SK-N-SH treated with all-trans-retinoic acid at 6 μM for 48 hours (cell line): ENCODE results near the gene JARID2.

Experiments used
- ATAC-seq: fragments of 200-7000 bp; cut with Tn5 transposase; 3 replicates; pipeline ENCODE4 v1.9.1; 2020; ENCODE audit warnings: mild to moderate bottlenecking, moderate library complexity
- ARNTL ChIP-seq: fragments of 450-650 bp; formaldehyde crosslinking; IDR thresholded peaks from 2 replicates; pipeline ENCODE4 v1.5.0; 2020; ENCODE audit warnings: low read depth, mild to moderate bottlenecking, moderate library complexity, borderline replicate concordance
- BACH2 ChIP-seq: fragments of 250-450 bp; sonication (Bioruptor Pico); IDR thresholded peaks from 2 replicates; pipeline ENCODE4 v1.9.0; 2021; ENCODE audit warnings: mild to moderate bottlenecking, borderline replicate concordance
- CSDC2 ChIP-seq: fragments of 250-450 bp; sonication (Bioruptor Pico); IDR thresholded peaks from 2 replicates; pipeline ENCODE4 v1.5.0; 2020; ENCODE audit warnings: mild to moderate bottlenecking, moderate library complexity
- CSRNP3 ChIP-seq: fragments of 250-450 bp; sonication (Bioruptor Pico); IDR thresholded peaks from 2 replicates; pipeline ENCODE4 v1.5.1; 2021; ENCODE audit warnings: mild to moderate bottlenecking, moderate library complexity
- ESRRG ChIP-seq: fragments of 250-450 bp; sonication (Bioruptor Pico); IDR thresholded peaks from 2 replicates; pipeline ENCODE4 v1.6.1; 2021; ENCODE audit warnings: mild to moderate bottlenecking
- GLIS3 ChIP-seq: fragments of 250-450 bp; sonication (Bioruptor Pico); IDR thresholded peaks from 2 replicates; pipeline ENCODE4 v1.5.0; 2020; ENCODE audit warnings: mild to moderate bottlenecking, moderate library complexity
- ISL1 ChIP-seq: fragments of 250-450 bp; sonication (Bioruptor Pico); IDR thresholded peaks from 2 replicates; pipeline ENCODE4 v2.1.2; 2022; ENCODE audit warnings: mild to moderate bottlenecking, moderate library complexity
- OSR1 ChIP-seq: fragments of 250-450 bp; sonication (Bioruptor Pico); IDR thresholded peaks from 2 replicates; pipeline ENCODE4 v1.8.0; 2022; ENCODE audit warnings: moderate library complexity, mild to moderate bottlenecking, inconsistent platforms
- PATZ1 ChIP-seq: fragments of 250-450 bp; sonication (Bioruptor Pico); IDR thresholded peaks from 2 replicates; pipeline ENCODE4 v1.8.0; 2020; ENCODE audit warnings: mild to moderate bottlenecking, moderate library complexity, borderline replicate concordance
- POU6F1 ChIP-seq: fragments of 250-450 bp; sonication (Bioruptor Pico); IDR thresholded peaks from 2 replicates; pipeline ENCODE4 v1.8.0; 2021; ENCODE audit warnings: low read depth, mild to moderate bottlenecking, moderate library complexity, borderline replicate concordance
- PPARA ChIP-seq: fragments of 250-450 bp; sonication (Bioruptor Pico); IDR thresholded peaks from 2 replicates; pipeline ENCODE4 v1.5.0; 2020; ENCODE audit warnings: mild to moderate bottlenecking, borderline replicate concordance
- RARB ChIP-seq: fragments of 250-450 bp; sonication (Bioruptor Pico); IDR thresholded peaks from 2 replicates; pipeline ENCODE4 v1.8.0; 2021; ENCODE audit warnings: mild to moderate bottlenecking, moderate library complexity
- SNAI2 ChIP-seq: fragments of 250-450 bp; sonication (Bioruptor Pico); IDR thresholded peaks from 2 replicates; pipeline ENCODE4 v1.5.0; 2020; ENCODE audit warnings: mild to moderate bottlenecking, moderate library complexity
- TOX ChIP-seq: fragments of 250-450 bp; sonication (Bioruptor Pico); IDR thresholded peaks from 2 replicates; pipeline ENCODE4 v1.8.0; 2021; ENCODE audit warnings: mild to moderate bottlenecking, moderate library complexity, borderline replicate concordance
- TSHZ2 ChIP-seq: fragments of 250-450 bp; sonication (Bioruptor Pico); IDR thresholded peaks from 2 replicates; pipeline ENCODE4 v1.5.0; 2020; ENCODE audit warnings: mild to moderate bottlenecking, moderate library complexity
- ZC3H10 ChIP-seq: fragments of 250-450 bp; sonication (Bioruptor Pico); IDR thresholded peaks from 2 replicates; pipeline ENCODE4 v1.5.1; 2021; ENCODE audit warnings: mild to moderate bottlenecking, moderate library complexity
- ZFP30 ChIP-seq: fragments of 450-650 bp; formaldehyde crosslinking; IDR thresholded peaks from 2 replicates; pipeline ENCODE4 v1.5.0; 2022; ENCODE audit warnings: mild to moderate bottlenecking, moderate library complexity
- ZNF565 ChIP-seq: fragments of 450-650 bp; formaldehyde crosslinking; conservative IDR thresholded peaks from 2 replicates; pipeline ENCODE4 v1.5.0; 2020; ENCODE audit warnings: low read depth, mild to moderate bottlenecking, moderate library complexity
- ZNF70 ChIP-seq: fragments of 450-650 bp; formaldehyde crosslinking; IDR thresholded peaks from 2 replicates; pipeline ENCODE4 v1.5.0; 2020; ENCODE audit warnings: mild to moderate bottlenecking, moderate library complexity
- ZNF8 ChIP-seq: fragments of 450-650 bp; formaldehyde crosslinking; IDR thresholded peaks from 2 replicates; pipeline ENCODE4 v1.5.0; 2020; ENCODE audit warnings: mild to moderate bottlenecking, moderate library complexity
- TF ChIP-seq, protein P1 (sequence below): fragments of 250-450 bp; sonication (Bioruptor Pico); IDR thresholded peaks from 2 replicates; pipeline ENCODE4 v1.5.1; 2020; ENCODE audit warnings: low read depth, mild to moderate bottlenecking, moderate library complexity

The JARID2 gene

DNA sequence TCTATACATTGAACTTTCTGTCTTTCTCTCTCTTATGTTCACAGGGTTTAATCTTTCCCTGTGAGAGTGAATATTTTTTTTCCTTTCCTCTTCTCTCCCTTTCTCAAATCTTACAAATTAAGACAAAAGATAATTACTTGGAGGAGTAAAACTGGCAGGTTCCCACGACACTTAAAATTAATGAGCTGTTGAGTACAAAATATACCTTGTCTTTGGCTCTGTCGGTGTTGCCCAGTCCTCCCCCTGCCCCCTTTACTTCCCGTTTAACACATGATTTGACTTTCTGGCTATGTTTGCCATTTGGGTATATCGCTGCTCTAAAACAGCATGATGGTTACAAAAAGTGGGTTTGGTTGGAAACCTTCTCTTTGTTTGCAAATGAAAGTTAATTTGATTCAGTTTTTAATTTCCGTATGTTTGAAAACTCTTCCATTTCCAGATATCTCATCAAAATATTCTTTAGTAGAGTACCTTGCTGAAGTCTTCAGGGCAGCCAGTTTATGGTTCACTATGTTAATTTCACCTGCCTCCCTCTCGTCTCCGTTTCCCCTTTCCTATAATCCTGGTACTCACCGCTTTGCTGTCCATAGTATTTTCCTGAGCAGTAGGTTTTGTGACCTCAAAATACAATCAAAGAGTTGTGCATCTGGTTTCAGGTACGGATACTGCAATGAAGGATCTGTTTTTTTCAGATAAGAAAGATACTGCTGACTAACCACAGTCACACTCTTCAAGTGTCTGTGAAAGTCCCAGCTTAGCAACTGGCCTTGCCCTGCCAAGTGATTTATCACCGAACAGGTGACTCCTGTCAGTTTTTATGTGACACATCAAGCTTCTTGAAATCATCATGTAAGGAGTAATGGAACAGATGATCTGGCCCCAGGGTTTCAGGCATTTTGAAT is 235.8 kb downstream of the JARID2 start:
- no peak for ATAC-seq
- TF ChIP-seq CSRNP3 (CRISPR knock-in tag): no peak

GRCh38 chr6:15483060-15483459 is 237.2 kb downstream of the JARID2 start:
- no peak for ATAC-seq
- TF ChIP-seq TOX (no peak), ARNTL (CRISPR knock-in tag) (no peak)

DNA sequence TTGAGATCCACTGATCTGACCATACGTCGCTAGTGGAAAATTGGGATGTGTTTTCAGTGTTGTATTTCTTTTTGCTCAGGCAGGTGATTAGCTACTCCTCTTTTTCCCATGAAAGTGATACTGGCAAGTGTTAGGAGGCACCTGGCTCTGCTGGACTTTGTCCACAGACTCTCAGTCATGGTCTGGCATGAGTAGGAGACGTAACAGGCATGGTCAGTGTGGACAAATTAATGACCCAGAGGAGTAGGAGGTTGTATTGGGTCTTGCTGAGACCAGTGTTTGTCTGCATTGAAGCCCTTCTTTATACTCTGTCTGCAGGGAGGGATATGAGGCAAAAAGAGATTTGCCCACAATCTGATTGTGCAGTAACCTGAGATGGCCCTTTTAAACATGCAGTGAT is 238.3 kb downstream of the JARID2 start:
- no peak for ATAC-seq
- TF ChIP-seq, protein P1, sequence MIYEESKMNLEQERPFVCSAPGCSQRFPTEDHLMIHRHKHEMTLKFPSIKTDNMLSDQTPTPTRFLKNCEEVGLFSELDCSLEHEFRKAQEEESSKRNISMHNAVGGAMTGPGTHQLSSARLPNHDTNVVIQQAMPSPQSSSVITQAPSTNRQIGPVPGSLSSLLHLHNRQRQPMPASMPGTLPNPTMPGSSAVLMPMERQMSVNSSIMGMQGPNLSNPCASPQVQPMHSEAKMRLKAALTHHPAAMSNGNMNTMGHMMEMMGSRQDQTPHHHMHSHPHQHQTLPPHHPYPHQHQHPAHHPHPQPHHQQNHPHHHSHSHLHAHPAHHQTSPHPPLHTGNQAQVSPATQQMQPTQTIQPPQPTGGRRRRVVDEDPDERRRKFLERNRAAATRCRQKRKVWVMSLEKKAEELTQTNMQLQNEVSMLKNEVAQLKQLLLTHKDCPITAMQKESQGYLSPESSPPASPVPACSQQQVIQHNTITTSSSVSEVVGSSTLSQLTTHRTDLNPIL (CRISPR knock-in tag): no peak
- TF ChIP-seq ISL1 (CRISPR knock-in tag) (no peak), GLIS3 (CRISPR knock-in tag) (no peak), RARB (no peak), PPARA (CRISPR knock-in tag) (no peak), PATZ1 (CRISPR knock-in tag) (no peak), ZNF565 (CRISPR knock-in tag) (no peak), ARNTL (CRISPR knock-in tag) (no peak), CSRNP3 (CRISPR knock-in tag) (no peak), POU6F1 (CRISPR knock-in tag) (no peak), ZNF8 (CRISPR knock-in tag) (no peak), ESRRG (CRISPR knock-in tag) (no peak), BACH2 (CRISPR knock-in tag) (no peak), ZFP30 (CRISPR knock-in tag) (no peak), OSR1 (CRISPR knock-in tag) (no peak), CSDC2 (CRISPR knock-in tag) (no peak), SNAI2 (CRISPR knock-in tag) (no peak)

DNA sequence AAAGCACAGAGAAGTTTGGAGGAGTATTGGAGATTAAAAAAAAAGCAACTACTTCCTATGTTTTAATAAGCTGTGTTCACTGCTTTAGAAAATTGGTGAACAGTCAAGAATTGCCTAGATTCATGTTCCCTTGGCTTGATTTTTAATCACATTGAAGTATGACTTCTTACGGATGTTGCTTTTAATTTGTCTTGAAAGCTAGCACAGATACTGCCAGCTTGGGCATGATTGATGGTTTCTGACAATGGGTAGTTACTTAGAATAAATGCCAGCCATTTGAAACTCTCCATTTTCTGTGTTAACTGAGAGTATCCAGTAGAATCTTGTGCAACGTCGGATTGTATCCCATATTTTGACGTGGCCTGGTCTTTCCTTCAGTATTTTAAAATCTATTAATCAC is 239.0 kb downstream of the JARID2 start:
- ATAC-seq: no peak
- TF ChIP-seq ZNF70 (no peak), ESRRG (CRISPR knock-in tag) (no peak), ZFP30 (CRISPR knock-in tag) (no peak), ZNF565 (CRISPR knock-in tag) (no peak), RARB (no peak), CSRNP3 (CRISPR knock-in tag) (no peak), OSR1 (CRISPR knock-in tag) (no peak), BACH2 (CRISPR knock-in tag) (no peak), TSHZ2 (CRISPR knock-in tag) (no peak), ZC3H10 (CRISPR knock-in tag) (no peak)
